VCaP (cell line): ENCODE results near the gene PRPSAP2.

Source experiments
- H3K27ac ChIP-seq: fragments of 450-650 bp; 2 replicates; pipeline ENCODE4 v1.5.1; 2017
- CTCF ChIP-seq: fragments of 450-650 bp; conservative IDR thresholded peaks from 2 replicates; pipeline ENCODE4 v1.5.1; 2017; ENCODE audit warnings: mild to moderate bottlenecking, moderate library complexity

Gene PRPSAP2

GRCh38 chr17:18956581-18956980 is 98.7 kb downstream of the PRPSAP2 start:
- H3K27ac ChIP-seq: no peak overlapping the region
- no peak for TF ChIP-seq CTCF

GRCh38 chr17:18957831-18958230 is 99.9 kb downstream of the PRPSAP2 start:
- no peak for TF ChIP-seq CTCF
- H3K27ac ChIP-seq: no peak overlapping the region

GRCh38 chr17:18958611-18959010 is 100.7 kb downstream of the PRPSAP2 start:
- no peak overlapping the region for H3K27ac ChIP-seq
- no peak for TF ChIP-seq CTCF

GRCh38 chr17:18959071-18959844 is 101.3 kb downstream of the PRPSAP2 start:
- no peak for TF ChIP-seq CTCF
- no peak overlapping the region for H3K27ac ChIP-seq

GRCh38 chr17:18959845-18960240 is 101.9 kb downstream of the PRPSAP2 start:
- TF ChIP-seq CTCF: no peak

GRCh38 chr17:18960241-18960665 is 102.3 kb downstream of the PRPSAP2 start:
- H3K27ac ChIP-seq: no peak overlapping the region
- no peak for TF ChIP-seq CTCF

More at GRCh38 chr17:18959845-18960240, 101.9 kb downstream of the PRPSAP2 start:
- no peak overlapping the region for H3K27ac ChIP-seq

- TF ChIP-seq CTCF: peak; percentile 94
- no peak overlapping the region for H3K27ac ChIP-seq
Measured at GRCh38 chr17:18960803-18961511, 103.0 kb downstream of the PRPSAP2 start.
